Tibial nerve (tissue), 4 donors: ENCODE measurements around the gene CXCL8.

Experiments
- CTCF ChIP-seq, 5 experiments: fragments of 200-600 bp in 3 of 5; fragments of 450-650 bp in 2 of 5; sonication (generic) in 3 of 5; IDR thresholded peaks; one replicate each; pipeline ENCODE4 v1.5.1; 2016 to 2019; ENCODE audit warnings: antibody characterized with exemption in 5 of 5, mild to moderate bottlenecking in 3 of 5, moderate library complexity in 2 of 5
- EP300 ChIP-seq, 2 donors: sonication (generic); formaldehyde crosslinking; IDR thresholded peaks; one replicate each; pipeline ENCODE4 v1.6.1; 2017; ENCODE audit warnings: antibody characterized with exemption in 2 of 2, mild to moderate bottlenecking in 1 of 2

GRCh38 chr4:73761856-73762255 lies 21.5 kb downstream of the CXCL8 start:
- no peak for TF ChIP-seq CTCF (IDR thresholded peaks at IDR 0.05)
- TF ChIP-seq EP300 (IDR thresholded peaks at IDR 0.05), result no peak
